ENCODE data around the gene ZNF473.

GRCh38 chr19:50003810-50004419, 21.9 kb upstream of the ZNF473 start:
- TF ChIP-seq CTCF (IDR thresholded peaks at IDR 0.05) = no peak
- no peak for TF ChIP-seq EZH2 (IDR thresholded peaks at IDR 0.05)
